Activated CD4-positive, alpha-beta T cell treated with anti-CD3 and anti-CD28 coated beads, Interleukin-2, amount 50 U/mL, for 4 hours (primary cell): ENCODE measurements around the gene PNRC1.
"Not testable (repeated sequence)": the region's sequence is repeated elsewhere in the genome, so short reads cannot be mapped to it uniquely, and the experiment has no call there.

Experiments
- DNase-seq, 2 experiments: peaks; one replicate each; pipeline ENCODE4 v3.0.0-alpha.2; 2020

Gene PNRC1

DNA sequence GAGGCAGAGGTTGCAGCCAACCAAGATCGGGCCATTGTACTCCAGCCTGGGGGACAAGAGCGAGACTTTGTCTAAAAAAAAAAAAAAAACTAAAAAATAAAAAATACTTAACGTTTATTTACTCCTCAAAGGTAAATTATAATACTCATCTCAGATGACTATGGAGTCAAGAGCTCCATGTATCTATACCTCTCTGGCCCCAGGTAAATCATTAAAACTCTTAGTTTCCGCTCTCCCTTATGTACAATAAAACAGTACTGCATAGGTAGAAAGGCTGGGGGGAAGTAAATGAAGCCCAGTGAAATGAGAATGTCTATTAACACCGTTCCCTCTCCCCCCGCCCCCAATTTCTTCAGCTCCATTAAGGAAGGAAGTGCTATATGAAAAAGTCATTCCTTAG lies 36.2 kb downstream of the PNRC1 start:
- no peak for DNase-seq

DNA sequence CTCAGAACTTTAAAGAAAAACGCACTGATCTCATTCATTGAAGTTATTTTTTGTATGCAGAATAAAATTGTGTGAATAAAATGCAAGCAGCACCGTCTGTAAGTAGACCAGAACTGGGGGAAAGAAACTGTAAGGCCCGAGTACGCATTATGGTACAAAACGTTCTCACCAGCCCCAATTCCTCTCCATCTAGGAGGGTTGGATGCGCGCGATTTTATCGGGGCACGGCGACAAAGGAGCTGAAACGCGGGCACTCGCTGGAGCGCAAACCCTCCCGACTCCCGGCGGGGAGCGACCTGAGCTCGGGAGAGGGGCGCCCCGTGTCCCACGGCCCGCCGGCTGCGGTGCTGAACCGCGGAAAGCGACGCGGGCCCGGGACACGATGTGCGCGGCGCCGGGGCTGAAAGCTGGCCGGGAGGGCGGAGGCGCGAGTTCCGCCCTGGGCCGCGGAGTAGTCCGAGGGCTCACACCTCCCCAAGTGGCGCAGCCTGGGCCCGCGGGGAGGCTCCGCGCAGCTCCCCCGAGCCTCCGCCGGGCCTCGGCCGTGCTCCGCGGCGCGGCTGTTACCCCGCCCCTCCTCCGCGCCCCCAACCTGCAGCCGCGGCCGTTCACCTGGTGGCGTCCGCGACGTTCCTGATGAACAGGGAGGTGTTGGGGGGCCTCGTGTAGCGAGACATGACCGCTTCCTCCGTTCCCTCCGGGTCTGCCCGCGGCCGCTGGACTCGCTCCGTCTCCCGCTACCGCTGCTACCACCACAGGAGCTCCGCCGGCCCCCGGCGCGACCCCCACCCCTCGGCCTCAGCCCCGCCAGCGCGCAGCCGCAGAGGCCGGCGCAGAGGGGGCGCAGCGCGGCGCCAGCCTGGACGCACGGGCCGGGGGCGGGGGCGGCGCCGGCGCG lies 36.9 kb downstream of the PNRC1 start, which contains the start of gene SRSF12:
TSS of gene SRSF12 (minus strand) at position 861 of the 898 bp plus-strand sequence. CDS start at position 677, 184 bp downstream.
- DNase-seq = peak; percentile 17 to 18

DNA sequence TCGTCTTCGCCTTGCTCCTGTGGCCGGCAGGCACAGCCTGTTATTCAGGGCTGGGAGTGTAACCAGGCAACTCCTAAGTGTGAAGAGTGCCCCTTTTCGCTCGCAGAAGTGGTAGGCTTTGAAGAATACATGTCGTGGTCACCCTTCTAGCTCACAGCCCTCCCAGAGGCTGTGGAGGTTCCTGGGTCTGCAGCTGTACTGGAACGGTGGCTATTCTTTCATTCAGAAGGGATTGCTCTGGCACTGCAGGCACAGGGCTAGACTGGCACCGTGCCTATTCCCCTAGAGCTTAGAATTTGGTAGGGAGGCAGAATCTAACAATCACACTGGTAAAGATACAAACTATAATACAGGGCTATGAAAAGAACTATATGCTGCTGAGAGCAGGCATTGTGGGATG lies 38.4 kb downstream of the PNRC1 start:
- no peak for DNase-seq

DNA sequence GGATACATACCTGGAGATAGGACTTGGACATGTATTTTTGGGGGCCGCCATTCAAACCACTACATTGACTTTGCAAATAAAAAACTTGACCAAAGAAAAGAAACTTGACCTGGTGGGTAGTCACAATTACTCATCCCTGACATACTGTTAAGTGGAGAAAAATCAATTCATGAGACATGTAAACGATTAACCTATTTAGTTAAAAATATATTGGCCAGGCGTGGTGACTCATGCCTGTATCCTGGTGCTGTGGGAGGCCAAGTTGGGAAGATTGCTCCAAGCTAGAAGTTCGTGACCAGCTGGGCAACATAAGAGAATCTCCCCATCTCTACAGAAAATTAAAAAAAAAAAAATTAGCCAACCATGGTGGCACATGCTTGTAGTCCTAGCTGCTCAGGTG lies 39.8 kb downstream of the PNRC1 start:
- no peak for DNase-seq

DNA sequence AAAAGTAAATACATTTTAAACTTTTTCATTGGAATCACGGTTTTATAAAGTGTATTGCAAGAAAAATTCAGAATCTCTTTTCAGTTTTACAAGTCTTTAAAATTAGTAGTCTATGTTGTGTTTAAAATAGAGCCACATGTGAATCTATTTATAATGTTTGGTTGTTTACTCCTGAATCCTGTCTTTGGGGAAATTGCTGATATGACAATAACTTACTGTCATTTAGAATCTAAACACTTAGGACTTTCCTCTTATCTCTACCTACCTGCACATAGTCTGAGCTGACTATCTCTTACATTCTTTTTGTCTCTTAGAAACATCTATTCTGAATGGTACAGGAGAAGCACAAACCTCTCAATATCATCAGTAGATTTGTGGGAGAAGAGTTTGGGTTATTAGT lies 41.4 kb downstream of the PNRC1 start:
- DNase-seq = no peak

DNA sequence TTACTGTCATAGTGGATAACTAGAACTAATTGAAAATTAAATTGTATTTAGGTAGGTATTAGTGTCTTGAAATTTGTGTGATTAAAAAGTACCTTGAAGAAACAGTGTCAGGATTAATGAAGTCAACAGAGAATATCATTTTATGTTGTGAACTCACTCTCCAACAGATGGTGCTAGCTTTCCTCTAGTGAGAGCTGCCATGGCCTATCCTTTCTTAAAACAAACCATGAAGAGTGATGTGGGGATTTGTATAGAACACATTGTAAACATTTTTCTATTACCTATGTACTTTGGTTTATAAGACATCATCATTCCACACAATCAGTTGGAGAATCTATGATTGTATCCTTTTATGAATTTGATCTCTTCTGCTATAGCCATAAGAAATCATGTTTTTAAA lies 42.1 kb downstream of the PNRC1 start:
- no peak for DNase-seq

DNA sequence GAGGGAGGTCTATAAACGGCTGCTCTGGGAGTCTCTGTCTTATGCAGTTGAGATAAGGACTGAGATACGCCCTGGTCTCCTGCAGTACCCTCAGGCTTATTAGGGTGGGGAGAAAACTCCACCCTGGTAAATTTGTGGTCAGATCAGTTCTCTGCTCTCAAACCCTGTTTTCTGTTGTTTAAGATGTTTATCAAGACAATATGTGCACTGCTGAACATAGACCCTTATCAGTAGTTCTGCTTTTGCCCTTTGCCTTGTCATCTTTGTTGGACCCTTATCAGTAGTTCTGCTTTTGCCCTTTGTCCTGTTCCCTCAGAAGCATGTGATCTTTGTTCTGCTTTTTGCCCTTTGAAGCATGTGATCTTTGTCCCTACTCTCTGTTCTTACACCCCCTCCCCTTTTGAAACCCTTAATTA lies 47.7 kb downstream of the PNRC1 start:
- DNase-seq = not testable (repeated sequence)

DNA sequence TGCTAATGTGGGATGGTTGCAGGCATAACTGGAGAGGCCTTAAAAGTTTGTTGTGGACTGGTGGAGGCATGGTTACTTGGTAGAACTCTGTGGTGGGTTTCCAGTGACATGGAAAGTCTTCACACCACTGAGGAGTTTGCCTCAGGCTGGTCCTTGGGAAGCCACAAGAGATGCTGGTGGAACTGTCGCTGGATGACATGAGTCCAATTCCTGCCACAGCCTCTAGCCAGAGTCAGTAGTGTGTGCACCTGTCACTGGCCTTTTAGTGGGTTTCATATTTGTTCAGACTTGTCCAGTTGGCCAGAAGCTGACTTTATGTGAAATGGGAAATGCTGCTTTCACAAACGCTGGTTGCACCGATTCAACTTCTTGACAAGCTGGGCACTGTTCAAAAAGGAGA lies 51.0 kb downstream of the PNRC1 start:
- no peak for DNase-seq

DNA sequence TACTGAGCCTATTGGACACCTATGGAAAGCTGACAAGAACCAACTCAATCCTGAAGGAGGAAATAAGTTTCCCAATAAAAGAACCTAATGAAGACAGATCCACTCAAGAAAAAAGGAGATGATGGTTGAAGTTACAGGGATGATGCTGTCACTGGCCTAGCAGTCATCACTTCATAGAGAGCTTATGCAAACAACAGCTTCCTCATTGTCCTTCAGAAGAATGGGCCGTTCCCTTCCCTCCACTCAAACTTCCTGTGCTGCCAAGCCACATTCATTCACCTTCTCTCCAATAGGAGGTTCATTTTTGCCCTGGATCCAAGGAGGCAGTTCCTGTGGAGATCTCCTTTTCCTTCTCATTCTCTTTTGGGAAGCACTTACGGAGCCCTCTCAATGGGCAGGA lies 51.5 kb downstream of the PNRC1 start:
- DNase-seq = no peak

DNA sequence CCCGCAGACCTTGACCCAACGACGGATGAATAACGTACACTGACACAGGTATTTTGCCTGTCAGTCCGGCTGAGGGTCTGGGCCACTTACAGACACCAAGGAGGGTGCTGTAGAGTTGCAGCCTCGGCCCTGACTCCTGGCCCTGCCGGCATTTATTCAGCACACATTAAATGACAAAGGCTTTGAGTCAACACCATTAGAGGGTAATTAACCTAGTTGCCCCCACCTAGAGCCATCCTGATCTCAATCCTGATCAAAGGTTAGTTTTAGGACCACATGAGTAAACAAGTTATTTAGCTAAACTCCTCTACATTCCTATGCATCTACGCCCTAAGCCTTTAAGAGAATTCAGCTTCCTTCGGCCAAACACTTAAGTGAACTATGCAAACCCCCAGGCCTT lies 53.4 kb downstream of the PNRC1 start:
- no peak for DNase-seq

DNA sequence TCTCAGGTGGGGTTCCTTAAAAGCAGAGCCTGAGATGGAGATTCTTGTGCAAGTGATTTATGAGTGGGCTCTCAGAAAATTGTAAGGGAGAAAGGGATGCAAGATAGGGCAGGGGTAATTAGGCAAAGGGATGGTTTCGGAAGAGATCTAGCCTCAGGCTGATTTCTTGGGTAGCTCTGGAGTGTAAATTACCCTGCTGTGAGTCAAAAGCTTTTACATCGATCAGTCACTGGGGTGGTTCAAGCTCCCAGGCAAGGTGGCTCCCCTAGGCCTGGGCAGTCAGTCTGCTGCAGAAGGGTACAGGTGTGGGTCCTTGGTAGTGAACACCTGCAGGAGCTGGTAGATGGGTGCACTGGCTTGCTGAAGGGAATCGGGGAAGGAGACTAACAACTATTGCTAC lies 54.2 kb downstream of the PNRC1 start:
- no peak for DNase-seq
